CD14-positive monocyte (primary cell): ENCODE data around the gene ARPC1B. TPM values are rescaled to one million over a fixed set of nuclear protein-coding genes. Genes with fewer than 3 reads are reported as not detected.

Experiments
- DNase-seq, 3 donors: peaks; one replicate each; pipeline ENCODE4 v3.0.0-alpha.2; 2011 to 2022
- H2AFZ ChIP-seq: 2 replicates; pipeline ENCODE4 v1.6.0; 2012; ENCODE audit warnings: mild to moderate bottlenecking, low read depth, low read length, inconsistent platforms; ENCODE audit not compliant: insufficient read depth, poor library complexity, severe bottlenecking
- H3K27ac ChIP-seq, 2 donors: 1 replicate in 1 of 2; 2 replicates in 1 of 2; pipeline ENCODE4 v1.5.1; 2012 to 2013; ENCODE audit warnings: low read length in 2 of 2, control low read depth in 1 of 2, inconsistent platforms in 1 of 2, low read depth in 1 of 2, mild to moderate bottlenecking in 1 of 2
- H3K27me3 ChIP-seq, 2 donors: one replicate each; pipeline versions ENCODE4 v1.6.0 to v1.6.1; 2011 to 2013; ENCODE audit warnings: low read length in 2 of 2; ENCODE audit not compliant: control insufficient read depth in 2 of 2, insufficient read depth in 2 of 2
- H3K36me3 ChIP-seq, 2 donors: replicated peaks in 1 of 2; 1 replicate in 1 of 2; 2 replicates in 1 of 2; pipeline versions ENCODE4 v1.5.1 to v1.6.1; 2012 to 2013; ENCODE audit warnings: low read length in 2 of 2, control low read depth in 1 of 2, inconsistent platforms in 1 of 2, mild to moderate bottlenecking in 1 of 2; ENCODE audit not compliant: insufficient read depth in 2 of 2, control insufficient read depth in 1 of 2
- H3K4me1 ChIP-seq, 2 donors: 1 replicate in 1 of 2; 2 replicates in 1 of 2; pipeline versions ENCODE4 v1.5.1 to v1.6.1; 2012 to 2013; ENCODE audit warnings: low read length in 2 of 2, control low read depth in 1 of 2, inconsistent platforms in 1 of 2, mild to moderate bottlenecking in 1 of 2, moderate library complexity in 1 of 2; ENCODE audit not compliant: insufficient read depth in 2 of 2, control insufficient read depth in 1 of 2
- H3K4me2 ChIP-seq: replicated peaks from 2 replicates; pipeline ENCODE3; 2012; ENCODE audit warnings: low read length, moderate library complexity, mild to moderate bottlenecking; ENCODE audit not compliant: poor library complexity, severe bottlenecking; ENCODE audit errors: extremely low read depth
- H3K4me3 ChIP-seq, 3 experiments: fragments of 200-600 bp in 1 of 3; sonication (generic) in 1 of 3; replicated peaks in 1 of 3; 1 replicate in 2 of 3; 2 replicates in 1 of 3; pipeline ENCODE4 v1.5.1; 2011 to 2013; ENCODE audit warnings: low read length in 3 of 3, mild to moderate bottlenecking in 3 of 3, control low read depth in 2 of 3, low read depth in 2 of 3, inconsistent platforms in 1 of 3, moderate library complexity in 1 of 3
- H3K79me2 ChIP-seq: 2 replicates; pipeline ENCODE4 v1.6.0; 2012; ENCODE audit warnings: mild to moderate bottlenecking, control low read depth, inconsistent platforms, low read length, moderate library complexity; ENCODE audit not compliant: insufficient read depth
- H3K9ac ChIP-seq: 2 replicates; pipeline ENCODE4 v1.6.0; 2017; ENCODE audit warnings: low read length, mild to moderate bottlenecking; ENCODE audit not compliant: insufficient read depth, poor library complexity, severe bottlenecking
- H3K9me3 ChIP-seq, 2 donors: replicated peaks in 1 of 2; 1 replicate in 1 of 2; 2 replicates in 1 of 2; pipeline versions ENCODE4 v1.5.1 to v1.6.1; 2012 to 2013; ENCODE audit warnings: low read length in 2 of 2, control low read depth in 1 of 2; ENCODE audit not compliant: control insufficient read depth in 1 of 2, insufficient read depth in 1 of 2
- H4K20me1 ChIP-seq: 2 replicates; pipeline ENCODE4 v1.6.0; 2012; ENCODE audit warnings: mild to moderate bottlenecking, low read length, control low read depth, moderate library complexity; ENCODE audit not compliant: insufficient read depth
- H3K27ac Mint-ChIP-seq, 7 donors: one replicate each; pipeline ENCODE4 v1.8.0; 2020; ENCODE audit warnings: mild to moderate bottlenecking in 7 of 7, mixed read lengths in 7 of 7, moderate library complexity in 6 of 7, inconsistent platforms in 2 of 7
- H3K27me3 Mint-ChIP-seq, 3 donors: one replicate each; pipeline ENCODE4 v1.8.0; 2021 to 2022; ENCODE audit warnings: low read depth in 3 of 3, mild to moderate bottlenecking in 3 of 3, mixed read lengths in 3 of 3, moderate library complexity in 3 of 3, inconsistent platforms in 1 of 3
- H3K36me3 Mint-ChIP-seq, 2 donors: one replicate each; pipeline ENCODE4 v1.8.0; 2020; ENCODE audit warnings: mixed read lengths in 2 of 2, inconsistent platforms in 1 of 2, mild to moderate bottlenecking in 1 of 2
- H3K4me1 Mint-ChIP-seq: one replicate; pipeline ENCODE4 v1.8.0; 2020; ENCODE audit warnings: mild to moderate bottlenecking, mixed read lengths
- H3K4me3 Mint-ChIP-seq, 2 donors: one replicate each; pipeline ENCODE4 v1.8.0; 2020; ENCODE audit warnings: mild to moderate bottlenecking in 2 of 2, mixed read lengths in 2 of 2, moderate library complexity in 1 of 2
- H3K9me3 Mint-ChIP-seq, 7 donors: one replicate each; pipeline ENCODE4 v1.8.0; 2020 to 2022; ENCODE audit warnings: mixed read lengths in 7 of 7, mild to moderate bottlenecking in 6 of 7, moderate library complexity in 6 of 7, inconsistent platforms in 2 of 7
- WGBS: methylation state at CpG from one replicate; pipeline ENCODE4 v1.1.5; 2013; ENCODE audit warnings: missing lambda C conversion rate; ENCODE audit not compliant: insufficient coverage; 5-methylcytosine and 5-hydroxymethylcytosine counted together
- intact Hi-C, 2 donors: fragments of 100-400 bp; cut with micrococcal nuclease; formaldehyde crosslinking; loops; one replicate each; pipeline versions ENCODE4 v1.15.0 to v1.15.1; 2023
- polyA plus RNA-seq, 3 donors: library from polyadenylated mRNA; depleted of rRNA in 1 of 3; unstranded in 2 of 3; stranded (reverse) in 1 of 3; fragments of 300-500 nt in 2 of 3; fragments of >200 nt in 1 of 3; fragmentation: Illumina TruSeq in 2 of 3; gene quantifications; 1 replicate in 2 of 3; 2 replicates in 1 of 3; pipeline ENCODE4 v1.2.3, GENCODE V29; 2012 to 2021
- TF ChIP-seq, protein P1 (sequence below): fragments of 200-600 bp; IDR thresholded peaks from one replicate; pipeline ENCODE4 v1.8.0; 2022; ENCODE audit warnings: antibody characterized with exemption, mild to moderate bottlenecking

ARPC1B gene
- polyA plus RNA-seq, 3 donors, result 1,179 to 1,362 (median 1,282) TPM

GRCh38 chr7:99366646-99367045 is 7.9 kb upstream of the ARPC1B start:
- Histone ChIP-seq H4K20me1 (peaks cover 39% of the 10 kb centered on the region), H3K4me1 (no peaks in the 10 kb centered on the region), H3K9me3 (no peaks in the 10 kb centered on the region), H3K4me2 (no peak overlapping the region), H3K79me2 (peaks cover 6% of the 10 kb centered on the region), H3K27ac (peak overlapping the region in 1 of 2 donors; percentile 31), H3K36me3 (peaks cover 54 to 71% of the 10 kb centered on the region in 2 donors), H3K27me3 (no peaks in the 10 kb centered on the region), H3K9ac (no peak overlapping the region), H2AFZ (no peak overlapping the region), H3K4me3 (no peak overlapping the region)
- H3K4me3 Mint-ChIP-seq, result no peak overlapping the region
- no peak for DNase-seq
- intact Hi-C loops, result no loop called here
- TF ChIP-seq, protein P1, sequence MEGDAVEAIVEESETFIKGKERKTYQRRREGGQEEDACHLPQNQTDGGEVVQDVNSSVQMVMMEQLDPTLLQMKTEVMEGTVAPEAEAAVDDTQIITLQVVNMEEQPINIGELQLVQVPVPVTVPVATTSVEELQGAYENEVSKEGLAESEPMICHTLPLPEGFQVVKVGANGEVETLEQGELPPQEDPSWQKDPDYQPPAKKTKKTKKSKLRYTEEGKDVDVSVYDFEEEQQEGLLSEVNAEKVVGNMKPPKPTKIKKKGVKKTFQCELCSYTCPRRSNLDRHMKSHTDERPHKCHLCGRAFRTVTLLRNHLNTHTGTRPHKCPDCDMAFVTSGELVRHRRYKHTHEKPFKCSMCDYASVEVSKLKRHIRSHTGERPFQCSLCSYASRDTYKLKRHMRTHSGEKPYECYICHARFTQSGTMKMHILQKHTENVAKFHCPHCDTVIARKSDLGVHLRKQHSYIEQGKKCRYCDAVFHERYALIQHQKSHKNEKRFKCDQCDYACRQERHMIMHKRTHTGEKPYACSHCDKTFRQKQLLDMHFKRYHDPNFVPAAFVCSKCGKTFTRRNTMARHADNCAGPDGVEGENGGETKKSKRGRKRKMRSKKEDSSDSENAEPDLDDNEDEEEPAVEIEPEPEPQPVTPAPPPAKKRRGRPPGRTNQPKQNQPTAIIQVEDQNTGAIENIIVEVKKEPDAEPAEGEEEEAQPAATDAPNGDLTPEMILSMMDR, result no peak
- no peaks in the 10 kb centered on the region for H3K9me3 Mint-ChIP-seq
- H3K36me3 Mint-ChIP-seq, result peaks cover 50 to 80% of the 10 kb centered on the region in 2 donors
- 97% methylated on average over 6 of the region's 11 CpGs for WGBS
- H3K27ac Mint-ChIP-seq, result peak overlapping the region in 2 of 7 donors; percentile 52 to 57
- H3K4me1 Mint-ChIP-seq, result no peaks in the 10 kb centered on the region
- no peaks in the 10 kb centered on the region for H3K27me3 Mint-ChIP-seq

DNA sequence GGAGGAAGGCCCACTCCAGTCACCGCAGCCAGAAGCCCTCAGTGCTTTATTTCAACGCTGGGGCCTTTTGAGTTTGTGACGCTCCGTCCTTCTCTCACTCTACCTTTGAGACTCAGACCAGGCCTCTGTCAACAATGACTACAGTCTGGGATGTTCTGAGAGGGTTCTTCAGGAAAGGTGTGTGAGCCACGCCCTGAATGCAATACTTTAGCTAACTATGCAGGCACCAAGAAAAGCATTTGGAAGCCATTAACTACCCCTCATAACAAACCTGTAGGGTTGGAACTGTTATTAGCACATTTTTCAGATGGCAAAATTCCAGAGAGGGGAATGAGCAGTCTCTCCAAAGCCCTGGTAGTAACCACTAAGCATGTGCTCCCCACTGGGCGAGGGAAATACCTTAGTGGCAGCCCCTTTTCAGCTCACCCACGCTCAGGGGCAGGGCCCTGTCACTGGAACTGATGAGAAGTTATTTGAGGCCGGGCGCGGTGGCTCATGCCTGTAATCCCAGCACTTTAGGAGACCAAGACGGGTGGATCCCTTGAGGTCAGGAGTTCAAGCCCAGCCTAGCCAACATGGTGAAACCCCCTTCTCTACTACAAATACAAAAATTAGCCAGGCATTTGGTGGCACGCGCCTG is 5.7 kb upstream of the ARPC1B start:
- DNase-seq, result no peak
- H3K9me3 ChIP-seq, result no peaks in the 10 kb centered on the region
- H4K20me1 ChIP-seq, result peaks cover 31% of the 10 kb centered on the region
- H3K4me2 ChIP-seq, result no peak overlapping the region
- H3K27ac Mint-ChIP-seq, result peak overlapping the region in 1 of 7 donors; percentile 41
- no peaks in the 10 kb centered on the region for H3K27me3 Mint-ChIP-seq
- H3K36me3 ChIP-seq, result peaks cover 36 to 51% of the 10 kb centered on the region in 2 donors
- no peak overlapping the region for H3K27ac ChIP-seq
- H3K27me3 ChIP-seq, result no peaks in the 10 kb centered on the region
- H3K4me3 Mint-ChIP-seq, result no peak overlapping the region
- no peaks in the 10 kb centered on the region for H3K9me3 Mint-ChIP-seq
- WGBS, result 100% methylated on average over 7 of the region's 13 CpGs
- H3K79me2 ChIP-seq, result peaks cover 6% of the 10 kb centered on the region
- peaks cover 5 to 16% of the 10 kb centered on the region in 2 donors for H3K4me1 ChIP-seq
- intact Hi-C loops, result no loop called here
- TF ChIP-seq, protein P1, result no peak
- peaks cover 35 to 57% of the 10 kb centered on the region in 2 donors for H3K36me3 Mint-ChIP-seq
- no peak overlapping the region for H3K4me3 ChIP-seq
- H2AFZ ChIP-seq, result no peak overlapping the region
- H3K9ac ChIP-seq, result no peak overlapping the region
- H3K4me1 Mint-ChIP-seq, result peaks cover 16% of the 10 kb centered on the region
